Cardiac muscle cell (in vitro differentiated cells and primary cell): ENCODE data around the gene CALN1. TPM values are rescaled to one million over a fixed set of nuclear protein-coding genes. Genes with fewer than 3 reads are reported as not detected.

Experiments used
- DNase-seq, 2 donors: peaks; one replicate each; pipeline versions ENCODE4 v3.0.0 to v3.0.0-alpha.2; 2010 to 2017; ENCODE audit warnings: low read depth in 1 of 2, low spot score in 1 of 2
- H3K27ac ChIP-seq: fragments of 200-600 bp; sonication (generic); 2 replicates; pipeline ENCODE4 v1.5.1; 2016
- H3K27me3 ChIP-seq: fragments of 200-600 bp; sonication (generic); 2 replicates; pipeline ENCODE4 v1.6.0; 2016; ENCODE audit warnings: control low read depth
- H3K36me3 ChIP-seq: fragments of 200-600 bp; sonication (generic); 2 replicates; pipeline ENCODE4 v1.5.1; 2016; ENCODE audit warnings: control low read depth
- H3K4me1 ChIP-seq: fragments of 200-600 bp; sonication (generic); 2 replicates; pipeline ENCODE4 v1.8.1; 2017; ENCODE audit warnings: low read depth, mild to moderate bottlenecking, mixed run types
- H3K4me3 ChIP-seq: fragments of 200-600 bp; sonication (generic); 2 replicates; pipeline ENCODE4 v1.5.1; 2016; ENCODE audit warnings: mild to moderate bottlenecking
- H3K9me3 ChIP-seq: fragments of 200-600 bp; sonication (generic); 2 replicates; pipeline ENCODE4 v1.5.1; 2017; ENCODE audit warnings: low read depth, mild to moderate bottlenecking, control low read depth
- polyA plus RNA-seq: library from polyadenylated mRNA; unstranded; fragments of >200 nt; fragmentation: Nextera tagmentation; extraction: Ambion mirVana; gene quantifications from 2 replicates; pipeline ENCODE4 v1.2.1, GENCODE V29; 2016
- total RNA-seq: library from RNA; depleted of rRNA; stranded (reverse); fragments of >200 nt; gene quantifications from 2 replicates; pipeline ENCODE4 v1.2.3, GENCODE V29; 2016
- TF ChIP-seq, protein P1 (sequence below): IDR thresholded peaks from 2 replicates; pipeline ENCODE4 v1.5.1; 2012; ENCODE audit warnings: low read depth, mild to moderate bottlenecking, low read length

The CALN1 gene
- total and polyA plus RNA-seq, 2 experiments from 2014 or later: 0.03 to 0.18 TPM

DNA sequence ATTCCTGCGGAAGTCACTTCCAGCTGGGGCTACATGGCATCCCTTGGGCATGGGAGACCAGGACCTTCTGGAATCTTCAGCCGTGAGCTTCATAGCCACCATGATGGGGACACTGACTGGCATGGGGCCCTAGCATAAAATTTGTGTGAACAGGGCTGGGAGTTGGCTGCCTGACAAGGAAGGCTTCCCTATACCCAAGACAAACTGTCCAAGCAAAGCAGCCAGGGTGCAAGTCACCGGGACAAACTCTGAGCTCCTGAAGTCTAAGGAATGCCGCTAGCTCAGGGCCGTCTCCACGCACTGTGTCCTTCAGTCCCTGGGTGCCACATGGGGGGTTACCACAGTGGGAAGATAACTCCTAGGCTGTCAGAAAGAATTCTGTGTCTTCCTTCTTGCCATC is 627.4 kb downstream of the CALN1 start:
- TF ChIP-seq, protein P1, sequence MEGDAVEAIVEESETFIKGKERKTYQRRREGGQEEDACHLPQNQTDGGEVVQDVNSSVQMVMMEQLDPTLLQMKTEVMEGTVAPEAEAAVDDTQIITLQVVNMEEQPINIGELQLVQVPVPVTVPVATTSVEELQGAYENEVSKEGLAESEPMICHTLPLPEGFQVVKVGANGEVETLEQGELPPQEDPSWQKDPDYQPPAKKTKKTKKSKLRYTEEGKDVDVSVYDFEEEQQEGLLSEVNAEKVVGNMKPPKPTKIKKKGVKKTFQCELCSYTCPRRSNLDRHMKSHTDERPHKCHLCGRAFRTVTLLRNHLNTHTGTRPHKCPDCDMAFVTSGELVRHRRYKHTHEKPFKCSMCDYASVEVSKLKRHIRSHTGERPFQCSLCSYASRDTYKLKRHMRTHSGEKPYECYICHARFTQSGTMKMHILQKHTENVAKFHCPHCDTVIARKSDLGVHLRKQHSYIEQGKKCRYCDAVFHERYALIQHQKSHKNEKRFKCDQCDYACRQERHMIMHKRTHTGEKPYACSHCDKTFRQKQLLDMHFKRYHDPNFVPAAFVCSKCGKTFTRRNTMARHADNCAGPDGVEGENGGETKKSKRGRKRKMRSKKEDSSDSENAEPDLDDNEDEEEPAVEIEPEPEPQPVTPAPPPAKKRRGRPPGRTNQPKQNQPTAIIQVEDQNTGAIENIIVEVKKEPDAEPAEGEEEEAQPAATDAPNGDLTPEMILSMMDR: no peak
- Histone ChIP-seq H3K4me3 (no peak overlapping the region), H3K4me1 (no peaks in the 10 kb centered on the region), H3K27me3 (no peaks in the 10 kb centered on the region), H3K9me3 (no peaks in the 10 kb centered on the region), H3K36me3 (no peaks in the 10 kb centered on the region), H3K27ac (no peak overlapping the region)
- no peak for DNase-seq

DNA sequence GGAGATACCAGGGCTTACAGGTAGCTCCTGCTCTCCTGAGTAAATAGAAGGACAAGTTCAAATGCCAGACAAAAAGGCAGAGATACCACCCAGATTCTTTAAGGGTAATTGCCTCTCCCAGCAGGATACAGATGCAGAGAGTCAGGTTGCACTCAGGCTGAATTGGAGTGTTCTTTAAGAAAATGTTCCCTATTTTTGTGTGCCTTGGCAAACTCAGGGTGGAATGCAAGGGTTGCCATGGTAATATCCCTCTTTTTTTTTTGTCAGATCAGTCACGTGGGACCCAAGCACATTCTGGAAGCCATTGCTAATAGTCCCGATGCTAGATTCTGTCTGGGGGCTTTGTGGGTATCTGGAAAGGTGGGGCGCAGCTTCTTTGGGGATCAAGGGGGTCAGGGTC is 628.0 kb downstream of the CALN1 start:
- H3K4me3 ChIP-seq: no peak overlapping the region
- TF ChIP-seq, protein P1: no peak
- H3K27ac ChIP-seq: no peak overlapping the region
- H3K4me1 ChIP-seq: no peaks in the 10 kb centered on the region
- H3K9me3 ChIP-seq: no peaks in the 10 kb centered on the region
- no peaks in the 10 kb centered on the region for H3K27me3 ChIP-seq
- H3K36me3 ChIP-seq: no peaks in the 10 kb centered on the region
- DNase-seq: no peak

DNA sequence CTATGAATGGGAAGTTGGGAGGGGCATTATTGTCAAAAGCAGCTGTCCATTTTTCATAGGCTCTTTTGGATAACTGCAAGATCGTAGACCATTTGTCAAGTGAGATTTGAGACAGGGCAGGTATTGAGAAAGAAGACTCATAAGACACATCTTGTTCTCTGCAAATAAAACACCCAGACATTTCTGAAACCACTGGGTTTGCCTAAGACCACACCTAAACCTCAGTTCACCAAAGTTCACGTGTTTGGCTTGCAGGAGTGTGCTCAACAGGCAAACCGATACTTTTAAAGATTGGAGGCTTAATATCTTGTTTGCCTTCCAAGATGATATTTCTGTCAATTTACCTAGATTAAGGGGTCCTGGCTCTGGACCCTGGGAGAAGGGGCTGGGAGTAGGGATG is 628.4 kb downstream of the CALN1 start:
- DNase-seq: no peak
- no peaks in the 10 kb centered on the region for H3K36me3 ChIP-seq
- H3K9me3 ChIP-seq: no peaks in the 10 kb centered on the region
- no peak overlapping the region for H3K27ac ChIP-seq
- no peaks in the 10 kb centered on the region for H3K27me3 ChIP-seq
- TF ChIP-seq, protein P1: no peak
- no peaks in the 10 kb centered on the region for H3K4me1 ChIP-seq
- no peak overlapping the region for H3K4me3 ChIP-seq

DNA sequence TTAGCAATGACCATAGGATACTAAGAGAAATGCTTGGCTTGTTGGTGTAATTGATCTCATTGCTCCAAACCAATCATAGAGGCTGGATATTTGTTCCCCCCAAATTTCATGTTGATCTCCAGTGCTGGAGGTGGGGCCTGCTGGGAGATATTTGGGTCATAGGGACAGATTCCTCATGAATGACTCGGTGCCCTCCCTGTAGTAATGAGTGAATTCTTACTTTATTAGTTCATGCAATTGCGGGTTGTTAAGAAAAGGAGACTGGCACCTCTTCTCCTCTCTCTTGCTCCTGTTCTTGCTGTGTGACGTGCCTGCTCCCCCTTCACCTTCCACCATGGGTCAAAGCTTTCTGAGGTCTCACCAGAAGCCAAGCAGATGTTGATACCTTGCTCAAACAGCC is 630.1 kb downstream of the CALN1 start:
- no peaks in the 10 kb centered on the region for H3K27me3 ChIP-seq
- no peaks in the 10 kb centered on the region for H3K4me1 ChIP-seq
- no peaks in the 10 kb centered on the region for H3K9me3 ChIP-seq
- no peak for DNase-seq
- H3K27ac ChIP-seq: no peak overlapping the region
- no peak overlapping the region for H3K4me3 ChIP-seq
- no peaks in the 10 kb centered on the region for H3K36me3 ChIP-seq
- TF ChIP-seq, protein P1: no peak

DNA sequence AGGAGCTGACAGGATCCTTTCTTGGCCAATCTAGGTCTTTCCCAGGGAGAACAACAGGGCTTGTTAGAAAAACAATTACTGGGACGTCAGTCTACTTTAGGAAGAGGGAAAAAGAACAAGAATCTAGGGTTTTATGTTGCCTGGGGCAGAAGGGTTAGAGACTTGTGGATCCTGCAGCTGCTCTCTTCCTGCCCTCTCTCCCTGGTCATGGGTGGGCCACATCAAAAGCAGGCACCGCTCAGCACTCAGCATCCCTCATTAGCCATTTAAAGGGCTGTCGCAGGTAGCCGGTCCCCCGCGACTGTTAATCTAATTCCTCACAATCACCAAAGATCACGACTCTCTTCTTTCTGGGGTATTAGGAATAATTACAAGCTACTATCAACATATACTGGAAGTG is 631.9 kb downstream of the CALN1 start:
- TF ChIP-seq, protein P1: no peak
- no peak overlapping the region for H3K27ac ChIP-seq
- H3K4me1 ChIP-seq: no peaks in the 10 kb centered on the region

DNA sequence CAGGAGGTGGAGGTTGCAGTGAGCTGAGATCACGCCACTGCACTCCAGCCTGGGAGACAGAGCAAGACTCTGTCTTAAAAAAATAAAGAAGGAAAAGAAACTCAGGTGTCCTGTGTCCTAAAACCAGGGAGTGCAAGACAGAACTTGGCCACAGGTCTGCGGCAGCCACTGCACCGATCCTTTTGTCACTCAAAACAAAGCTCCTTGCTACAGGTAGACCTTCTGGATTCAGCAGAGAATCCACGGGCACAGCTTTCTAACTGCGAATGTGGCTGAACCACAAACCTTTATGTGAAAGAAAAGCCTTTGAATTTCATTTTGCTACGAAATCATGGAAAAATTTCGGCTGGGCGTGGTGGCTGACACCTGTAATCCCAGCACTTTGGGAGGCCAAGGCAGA is 634.9 kb downstream of the CALN1 start:
- TF ChIP-seq, protein P1: no peak
- Histone ChIP-seq H3K4me3 (no peak overlapping the region), H3K27ac (no peak overlapping the region), H3K36me3 (no peaks in the 10 kb centered on the region), H3K4me1 (no peaks in the 10 kb centered on the region), H3K9me3 (no peaks in the 10 kb centered on the region), H3K27me3 (no peaks in the 10 kb centered on the region)
- DNase-seq: no peak

More for the DNA sequence above, 631.9 kb downstream of the CALN1 start:
- H3K36me3 ChIP-seq: no peaks in the 10 kb centered on the region
- no peaks in the 10 kb centered on the region for H3K9me3 ChIP-seq
- H3K27me3 ChIP-seq: no peaks in the 10 kb centered on the region
- H3K4me3 ChIP-seq: no peak overlapping the region
- no peak for DNase-seq
